ENCODE results near the gene THBS2.

DNA sequence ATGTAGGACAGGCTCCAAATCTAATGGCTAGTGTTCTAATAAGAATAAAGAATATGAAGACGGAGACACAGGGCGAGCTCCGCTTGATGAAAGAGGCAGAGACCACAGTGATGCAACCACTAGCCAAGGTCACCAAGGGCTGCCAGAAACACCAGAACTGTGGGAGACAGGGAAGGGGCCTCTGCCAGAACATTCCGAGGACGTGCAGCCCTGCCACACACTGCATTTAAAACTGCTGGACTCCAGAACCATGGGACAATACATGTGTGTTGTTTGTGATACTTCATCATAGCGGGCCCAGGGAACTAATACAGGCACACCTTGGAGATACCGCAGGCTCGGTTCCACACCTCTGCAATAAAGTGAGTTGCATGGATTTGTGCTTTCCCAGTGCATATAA, 2.9 kb upstream of the THBS2 start:
- TF ChIP-seq, protein P1, sequence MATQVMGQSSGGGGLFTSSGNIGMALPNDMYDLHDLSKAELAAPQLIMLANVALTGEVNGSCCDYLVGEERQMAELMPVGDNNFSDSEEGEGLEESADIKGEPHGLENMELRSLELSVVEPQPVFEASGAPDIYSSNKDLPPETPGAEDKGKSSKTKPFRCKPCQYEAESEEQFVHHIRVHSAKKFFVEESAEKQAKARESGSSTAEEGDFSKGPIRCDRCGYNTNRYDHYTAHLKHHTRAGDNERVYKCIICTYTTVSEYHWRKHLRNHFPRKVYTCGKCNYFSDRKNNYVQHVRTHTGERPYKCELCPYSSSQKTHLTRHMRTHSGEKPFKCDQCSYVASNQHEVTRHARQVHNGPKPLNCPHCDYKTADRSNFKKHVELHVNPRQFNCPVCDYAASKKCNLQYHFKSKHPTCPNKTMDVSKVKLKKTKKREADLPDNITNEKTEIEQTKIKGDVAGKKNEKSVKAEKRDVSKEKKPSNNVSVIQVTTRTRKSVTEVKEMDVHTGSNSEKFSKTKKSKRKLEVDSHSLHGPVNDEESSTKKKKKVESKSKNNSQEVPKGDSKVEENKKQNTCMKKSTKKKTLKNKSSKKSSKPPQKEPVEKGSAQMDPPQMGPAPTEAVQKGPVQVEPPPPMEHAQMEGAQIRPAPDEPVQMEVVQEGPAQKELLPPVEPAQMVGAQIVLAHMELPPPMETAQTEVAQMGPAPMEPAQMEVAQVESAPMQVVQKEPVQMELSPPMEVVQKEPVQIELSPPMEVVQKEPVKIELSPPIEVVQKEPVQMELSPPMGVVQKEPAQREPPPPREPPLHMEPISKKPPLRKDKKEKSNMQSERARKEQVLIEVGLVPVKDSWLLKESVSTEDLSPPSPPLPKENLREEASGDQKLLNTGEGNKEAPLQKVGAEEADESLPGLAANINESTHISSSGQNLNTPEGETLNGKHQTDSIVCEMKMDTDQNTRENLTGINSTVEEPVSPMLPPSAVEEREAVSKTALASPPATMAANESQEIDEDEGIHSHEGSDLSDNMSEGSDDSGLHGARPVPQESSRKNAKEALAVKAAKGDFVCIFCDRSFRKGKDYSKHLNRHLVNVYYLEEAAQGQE (IDR thresholded peaks at IDR 0.05; ENCODE audit: insufficient read depth in 1 of 2, low read depth in 2 of 2, low read length in 2 of 2), result no peak
- TF ChIP-seq TAF1 (IDR thresholded peaks at IDR 0.05; ENCODE audit: borderline replicate concordance, insufficient read depth, low read length), result no peak
- TF ChIP-seq SIN3A (IDR thresholded peaks at IDR 0.05; ENCODE audit: borderline replicate concordance, insufficient read depth, low read length), result no peak
- TF ChIP-seq POLR2AphosphoS5 (IDR thresholded peaks at IDR 0.05; ENCODE audit: low read depth, low read length), result no peak
